ENCODE measurements around the gene SPEF2. TPM values are rescaled to one million over a fixed set of nuclear protein-coding genes. Genes with fewer than 3 reads are reported as not detected.

The SPEF2 gene, protein sequence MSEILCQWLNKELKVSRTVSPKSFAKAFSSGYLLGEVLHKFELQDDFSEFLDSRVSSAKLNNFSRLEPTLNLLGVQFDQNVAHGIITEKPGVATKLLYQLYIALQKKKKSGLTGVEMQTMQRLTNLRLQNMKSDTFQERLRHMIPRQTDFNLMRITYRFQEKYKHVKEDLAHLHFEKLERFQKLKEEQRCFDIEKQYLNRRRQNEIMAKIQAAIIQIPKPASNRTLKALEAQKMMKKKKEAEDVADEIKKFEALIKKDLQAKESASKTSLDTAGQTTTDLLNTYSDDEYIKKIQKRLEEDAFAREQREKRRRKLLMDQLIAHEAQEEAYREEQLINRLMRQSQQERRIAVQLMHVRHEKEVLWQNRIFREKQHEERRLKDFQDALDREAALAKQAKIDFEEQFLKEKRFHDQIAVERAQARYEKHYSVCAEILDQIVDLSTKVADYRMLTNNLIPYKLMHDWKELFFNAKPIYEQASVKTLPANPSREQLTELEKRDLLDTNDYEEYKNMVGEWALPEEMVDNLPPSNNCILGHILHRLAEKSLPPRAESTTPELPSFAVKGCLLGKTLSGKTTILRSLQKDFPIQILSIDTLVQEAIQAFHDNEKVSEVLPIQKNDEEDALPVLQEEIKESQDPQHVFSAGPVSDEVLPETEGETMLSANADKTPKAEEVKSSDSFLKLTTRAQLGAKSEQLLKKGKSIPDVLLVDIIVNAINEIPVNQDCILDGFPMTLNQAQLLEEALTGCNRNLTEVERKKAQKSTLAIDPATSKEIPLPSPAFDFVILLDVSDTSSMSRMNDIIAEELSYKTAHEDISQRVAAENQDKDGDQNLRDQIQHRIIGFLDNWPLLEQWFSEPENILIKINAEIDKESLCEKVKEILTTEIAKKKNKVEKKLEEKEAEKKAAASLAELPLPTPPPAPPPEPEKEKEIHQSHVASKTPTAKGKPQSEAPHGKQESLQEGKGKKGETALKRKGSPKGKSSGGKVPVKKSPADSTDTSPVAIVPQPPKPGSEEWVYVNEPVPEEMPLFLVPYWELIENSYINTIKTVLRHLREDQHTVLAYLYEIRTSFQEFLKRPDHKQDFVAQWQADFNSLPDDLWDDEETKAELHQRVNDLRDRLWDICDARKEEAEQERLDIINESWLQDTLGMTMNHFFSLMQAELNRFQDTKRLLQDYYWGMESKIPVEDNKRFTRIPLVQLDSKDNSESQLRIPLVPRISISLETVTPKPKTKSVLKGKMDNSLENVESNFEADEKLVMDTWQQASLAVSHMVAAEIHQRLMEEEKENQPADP (N-terminal part only)
- total RNA-seq, result 10 to 100 TPM in 1 of 4 donors, 1 to 10 TPM in 3; 6.3 to 15.2 (median 8.5) TPM

DNA sequence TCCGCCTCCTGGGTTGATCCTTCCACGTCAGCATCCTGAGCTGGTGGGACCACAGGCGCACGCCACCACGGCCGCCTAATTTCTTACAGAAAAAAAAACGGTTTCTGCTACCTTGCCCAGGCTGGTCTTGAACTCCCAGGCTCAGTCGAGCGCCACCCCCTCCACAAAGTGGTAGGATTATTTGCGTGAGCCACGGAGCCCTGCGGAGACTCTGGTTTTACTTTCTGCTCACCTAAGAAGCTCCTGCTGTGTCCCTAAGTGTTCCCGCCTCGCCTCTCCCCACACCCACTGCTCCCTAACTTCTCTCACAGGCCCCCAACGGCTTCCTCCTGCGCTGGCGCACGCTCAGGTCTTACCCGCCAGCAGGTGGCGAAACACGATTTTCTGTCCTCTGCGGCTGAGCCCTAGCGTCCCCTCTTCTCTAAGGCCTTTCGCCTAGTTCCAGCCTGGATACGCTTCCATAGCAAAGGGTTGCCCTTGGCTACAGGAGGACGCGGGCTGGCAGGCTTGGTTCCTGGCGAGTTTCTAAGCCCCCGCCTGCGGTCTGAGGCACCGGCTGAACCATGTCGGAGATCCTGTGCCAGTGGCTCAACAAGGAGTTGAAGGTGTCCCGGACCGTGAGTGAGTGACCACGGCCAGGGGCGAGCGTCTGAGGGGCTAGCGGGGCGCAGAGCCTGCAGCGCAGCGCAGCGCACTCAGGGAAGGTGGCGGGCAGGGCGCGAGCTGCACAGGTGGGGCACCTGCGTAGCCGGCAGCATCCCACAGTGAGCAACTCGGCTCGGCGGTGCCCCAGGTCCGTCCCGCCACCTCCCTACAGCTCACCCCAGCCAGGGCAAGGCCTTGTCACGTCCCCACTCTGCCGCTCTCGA lies at the start of gene SPEF2:
SPEF2 (plus strand) TSS at position 429 of the 869 bp plus-strand sequence; CDS start at position 564, 135 bp downstream.
- TF ChIP-seq, protein P1, sequence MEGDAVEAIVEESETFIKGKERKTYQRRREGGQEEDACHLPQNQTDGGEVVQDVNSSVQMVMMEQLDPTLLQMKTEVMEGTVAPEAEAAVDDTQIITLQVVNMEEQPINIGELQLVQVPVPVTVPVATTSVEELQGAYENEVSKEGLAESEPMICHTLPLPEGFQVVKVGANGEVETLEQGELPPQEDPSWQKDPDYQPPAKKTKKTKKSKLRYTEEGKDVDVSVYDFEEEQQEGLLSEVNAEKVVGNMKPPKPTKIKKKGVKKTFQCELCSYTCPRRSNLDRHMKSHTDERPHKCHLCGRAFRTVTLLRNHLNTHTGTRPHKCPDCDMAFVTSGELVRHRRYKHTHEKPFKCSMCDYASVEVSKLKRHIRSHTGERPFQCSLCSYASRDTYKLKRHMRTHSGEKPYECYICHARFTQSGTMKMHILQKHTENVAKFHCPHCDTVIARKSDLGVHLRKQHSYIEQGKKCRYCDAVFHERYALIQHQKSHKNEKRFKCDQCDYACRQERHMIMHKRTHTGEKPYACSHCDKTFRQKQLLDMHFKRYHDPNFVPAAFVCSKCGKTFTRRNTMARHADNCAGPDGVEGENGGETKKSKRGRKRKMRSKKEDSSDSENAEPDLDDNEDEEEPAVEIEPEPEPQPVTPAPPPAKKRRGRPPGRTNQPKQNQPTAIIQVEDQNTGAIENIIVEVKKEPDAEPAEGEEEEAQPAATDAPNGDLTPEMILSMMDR (IDR thresholded peaks at IDR 0.05; ENCODE audit: low read depth), result no peak

DNA sequence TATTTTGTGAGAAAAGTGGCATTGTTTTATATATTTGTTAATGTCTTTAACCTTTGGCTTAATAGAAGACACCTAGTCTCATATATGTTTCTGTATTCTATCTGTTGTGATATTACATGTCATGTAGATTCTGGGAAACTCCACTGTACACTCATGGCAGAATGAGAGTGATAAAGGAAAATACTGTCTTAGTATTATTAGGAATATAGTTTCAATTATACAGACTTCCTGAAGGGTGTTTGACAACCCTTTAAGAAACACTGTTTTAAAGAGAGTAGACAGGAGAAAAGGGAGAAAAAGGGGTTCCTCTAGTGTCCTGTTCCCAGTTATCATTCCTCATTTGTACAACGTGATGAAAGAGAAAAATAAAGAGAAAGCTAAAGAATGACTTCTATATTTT lies 42.1 kb upstream of the SPEF2 start:
- TF ChIP-seq, protein P1 (IDR thresholded peaks at IDR 0.05; ENCODE audit: low read depth), result no peak

DNA sequence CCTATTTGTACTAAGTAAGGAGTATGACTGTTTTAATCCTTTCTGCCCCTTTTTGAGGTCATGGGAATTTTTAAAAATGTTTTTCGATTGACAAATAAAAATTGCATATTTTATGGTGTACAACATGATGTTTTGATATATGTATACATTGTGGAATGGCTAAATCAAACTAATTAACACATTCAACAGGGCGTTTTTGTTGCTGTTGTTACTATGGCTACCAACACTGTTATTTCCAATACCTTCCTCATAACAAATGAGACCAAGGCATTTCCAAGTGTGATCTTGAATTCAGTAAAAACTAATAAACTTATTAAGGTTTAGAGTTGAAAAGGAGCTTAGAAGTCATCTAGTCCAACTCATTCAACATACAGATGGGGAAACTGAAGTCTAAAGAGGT lies 30.2 kb upstream of the SPEF2 start:
- TF ChIP-seq, protein P1 (IDR thresholded peaks at IDR 0.05; ENCODE audit: low read depth), result no peak

DNA sequence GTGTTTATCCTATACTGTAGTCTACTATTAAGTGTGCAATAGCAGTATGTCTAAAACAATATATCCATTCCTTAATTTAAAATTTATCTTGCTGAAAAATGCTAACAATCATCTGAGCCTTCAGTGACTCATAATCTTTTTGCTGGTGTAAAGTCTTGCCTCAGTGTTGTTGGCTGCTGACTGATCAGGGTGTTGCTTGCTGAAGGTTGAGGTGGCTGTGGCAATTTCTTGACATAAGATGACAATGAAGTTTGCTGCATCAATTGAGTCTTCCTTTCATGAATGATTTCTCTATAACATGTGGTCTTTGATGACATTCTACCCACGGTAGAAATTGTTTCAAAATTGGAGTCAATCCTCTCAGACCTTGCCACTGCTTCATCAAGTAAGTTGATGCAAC lies 24.3 kb upstream of the SPEF2 start:
- TF ChIP-seq, protein P1 (IDR thresholded peaks at IDR 0.05; ENCODE audit: low read depth), result no peak

DNA sequence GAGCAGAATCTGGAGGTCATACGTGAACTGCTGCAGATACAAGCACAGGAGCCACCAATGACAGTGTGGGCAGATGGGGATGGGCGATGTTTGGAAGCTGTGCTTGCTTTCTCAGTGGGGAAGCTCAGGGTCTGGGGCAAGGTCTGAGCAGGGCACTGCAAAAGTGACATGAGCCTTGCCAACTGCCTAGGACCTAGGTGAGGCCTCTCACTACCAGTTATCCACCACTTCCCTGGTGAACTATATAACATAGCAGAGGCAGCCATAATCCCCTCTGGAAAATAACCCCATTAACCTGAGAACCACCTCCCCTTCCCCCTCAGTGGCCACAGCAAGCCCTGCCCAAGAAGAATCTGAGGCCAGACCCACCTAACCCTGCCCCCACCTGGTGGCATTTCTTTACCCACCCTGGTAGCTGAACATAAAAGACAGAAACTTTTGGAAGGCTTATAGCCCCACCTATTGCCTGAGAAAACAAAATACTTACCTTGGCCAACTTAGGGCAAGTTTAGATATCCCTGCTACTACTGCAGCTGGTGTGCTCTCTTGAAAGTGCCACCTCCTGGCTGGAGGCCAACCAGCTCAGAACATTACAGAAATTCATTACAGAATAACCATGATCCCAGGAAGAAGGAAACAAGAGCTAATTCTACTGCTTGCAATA lies 18.8 kb upstream of the SPEF2 start:
- TF ChIP-seq, protein P1 (IDR thresholded peaks at IDR 0.05; ENCODE audit: low read depth), result no peak

DNA sequence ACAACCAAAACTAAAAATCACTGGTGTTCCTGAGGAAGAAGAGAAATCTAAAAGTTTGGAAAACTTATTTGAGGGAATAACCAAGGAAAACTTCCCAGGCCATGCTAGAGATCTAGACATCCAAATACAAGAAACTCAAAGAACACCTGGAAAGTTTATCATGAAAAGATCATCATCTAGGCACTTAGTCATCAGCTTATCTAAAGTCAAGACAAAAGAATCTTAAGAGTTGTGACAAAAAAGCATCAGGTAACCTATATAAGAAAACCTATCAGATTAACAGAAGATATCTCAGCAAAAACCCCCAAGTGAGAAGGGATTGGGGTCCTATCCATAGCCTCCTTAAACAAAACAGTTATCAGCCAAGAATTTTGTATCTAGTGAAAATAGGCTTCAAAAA lies 17.1 kb upstream of the SPEF2 start:
- TF ChIP-seq, protein P1 (IDR thresholded peaks at IDR 0.05; ENCODE audit: low read depth), result no peak

Data from subcutaneous adipose tissue (tissue), 4 donors.